HG03439 (cell line): Measurements from ENCODE around the gene SNCAIP.

ENCODE experiments used
- ATAC-seq: cut with Tn5 transposase; IDR thresholded peaks from one replicate; pipeline ENCODE4 v1.9.1; 2021; ENCODE audit warnings: mild to moderate bottlenecking, moderate library complexity; ENCODE audit not compliant: unreplicated experiment

The SNCAIP gene

GRCh38 chr5:122311961-122312590 lies at the start of gene SNCAIP:
SNCAIP (plus strand) TSS chr5:122312237; CDS start chr5:122391135, 78,898 bp downstream.
- ATAC-seq, result peak; percentile 70

GRCh38 chr5:122263352-122264030 lies 48.5 kb upstream of the SNCAIP start:
- ATAC-seq, result no peak

GRCh38 chr5:122264610-122265009 lies 47.4 kb upstream of the SNCAIP start:
- no peak for ATAC-seq

GRCh38 chr5:122267185-122267584 lies 44.9 kb upstream of the SNCAIP start:
- ATAC-seq, result no peak

- ATAC-seq, result no peak
Observed at GRCh38 chr5:122273696-122274095, 38.3 kb upstream of the SNCAIP start.

- no peak for ATAC-seq
Observed at GRCh38 chr5:122283592-122283991, 28.4 kb upstream of the SNCAIP start.

GRCh38 chr5:122286541-122286940 lies 25.5 kb upstream of the SNCAIP start:
- no peak for ATAC-seq

- ATAC-seq, result no peak
Observed at GRCh38 chr5:122287101-122287500, 24.9 kb upstream of the SNCAIP start.

GRCh38 chr5:122291000-122291901 lies 20.8 kb upstream of the SNCAIP start:
- ATAC-seq, result no peak

- ATAC-seq, result no peak
Observed at GRCh38 chr5:122292332-122292731, 19.7 kb upstream of the SNCAIP start.

- ATAC-seq, result no peak
Observed at GRCh38 chr5:122295138-122295537, 16.9 kb upstream of the SNCAIP start.

- no peak for ATAC-seq
Observed at GRCh38 chr5:122296871-122297270, 15.2 kb upstream of the SNCAIP start.

- ATAC-seq, result peak; percentile 88
Observed at GRCh38 chr5:122297587-122298298, 14.3 kb upstream of the SNCAIP start.

GRCh38 chr5:122300374-122300773 lies 11.7 kb upstream of the SNCAIP start:
- ATAC-seq, result no peak

GRCh38 chr5:122301016-122301415 lies 11.0 kb upstream of the SNCAIP start:
- no peak for ATAC-seq

- ATAC-seq, result no peak
Observed at GRCh38 chr5:122304471-122305215, 7.4 kb upstream of the SNCAIP start.

- no peak for ATAC-seq
Observed at GRCh38 chr5:122306461-122306860, 5.6 kb upstream of the SNCAIP start.

GRCh38 chr5:122310889-122311288 lies 1.1 kb upstream of the SNCAIP start:
- ATAC-seq, result no peak

- ATAC-seq, result no peak
Observed at GRCh38 chr5:122311497-122311960, 508 bp upstream of the SNCAIP start.
